Nephron progenitor cell (in vitro differentiated cells): ENCODE results near the gene CENPP.
"Not testable (repeated sequence)": the region's sequence is repeated elsewhere in the genome, so short reads cannot be mapped to it uniquely, and the experiment has no call there.

ENCODE experiments used
- DNase-seq: peaks from one replicate; pipeline ENCODE4 v3.0.0; 2021
- H3K27ac Mint-ChIP-seq: 2 replicates; pipeline ENCODE4 v1.8.0; 2021; ENCODE audit warnings: mild to moderate bottlenecking, moderate library complexity, mixed read lengths
- H3K27me3 Mint-ChIP-seq: 2 replicates; pipeline ENCODE4 v1.8.0; 2021; ENCODE audit warnings: mild to moderate bottlenecking, low read depth, mixed read lengths; ENCODE audit not compliant: poor library complexity
- H3K36me3 Mint-ChIP-seq: 2 replicates; pipeline ENCODE4 v1.8.0; 2021; ENCODE audit warnings: low read depth, mixed read lengths
- H3K4me1 Mint-ChIP-seq: 2 replicates; pipeline ENCODE4 v1.8.0; 2021; ENCODE audit warnings: mixed read lengths
- H3K4me3 Mint-ChIP-seq: 2 replicates; pipeline ENCODE4 v1.8.0; 2021; ENCODE audit warnings: mild to moderate bottlenecking, moderate library complexity, mixed read lengths
- H3K9me3 Mint-ChIP-seq: 2 replicates; pipeline ENCODE4 v1.8.0; 2021; ENCODE audit warnings: mild to moderate bottlenecking, moderate library complexity, mixed read lengths
- CTCF ChIP-seq: fragments of 200-600 bp; sonication (generic); IDR thresholded peaks from 2 replicates; pipeline ENCODE4 v1.5.0; 2021; ENCODE audit warnings: antibody characterized with exemption

CENPP gene

DNA sequence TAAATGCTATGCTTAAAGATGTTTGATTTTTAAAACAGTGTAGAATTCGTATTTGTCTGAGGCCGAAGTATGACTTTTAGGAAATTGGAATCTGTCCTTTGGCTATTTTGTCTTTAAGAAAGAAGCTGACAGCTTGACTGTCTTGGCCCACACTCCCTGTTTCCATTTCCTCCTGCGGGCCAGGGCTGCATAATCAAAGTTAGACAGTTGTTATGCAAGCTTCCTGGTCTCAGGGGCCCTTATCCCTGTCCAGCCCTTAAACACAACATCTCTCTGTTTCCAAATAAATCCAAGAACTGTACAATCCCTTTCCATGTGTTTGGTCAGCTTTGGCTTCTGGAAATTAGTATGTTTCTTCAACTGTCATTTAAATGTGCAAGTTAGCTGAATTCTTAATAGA, 264.6 kb downstream of the CENPP start:
- DNase-seq, result no peak
- Mint-ChIP-seq H3K27ac (no peak overlapping the region), H3K27me3 (peaks cover 9% of the 10 kb centered on the region), H3K4me1 (no peaks in the 10 kb centered on the region), H3K4me3 (no peak overlapping the region), H3K9me3 (peaks cover 15% of the 10 kb centered on the region), H3K36me3 (no peaks in the 10 kb centered on the region)
- no peak for TF ChIP-seq CTCF

GRCh38 chr9:92592537-92592936, 266.8 kb downstream of the CENPP start:
- TF ChIP-seq CTCF, result no peak
- Mint-ChIP-seq H3K36me3 (no peaks in the 10 kb centered on the region), H3K27ac (no peak overlapping the region), H3K27me3 (peaks cover 9% of the 10 kb centered on the region), H3K4me1 (no peaks in the 10 kb centered on the region), H3K4me3 (no peak overlapping the region), H3K9me3 (peaks cover under 1% of the 10 kb centered on the region)
- no peak for DNase-seq

DNA sequence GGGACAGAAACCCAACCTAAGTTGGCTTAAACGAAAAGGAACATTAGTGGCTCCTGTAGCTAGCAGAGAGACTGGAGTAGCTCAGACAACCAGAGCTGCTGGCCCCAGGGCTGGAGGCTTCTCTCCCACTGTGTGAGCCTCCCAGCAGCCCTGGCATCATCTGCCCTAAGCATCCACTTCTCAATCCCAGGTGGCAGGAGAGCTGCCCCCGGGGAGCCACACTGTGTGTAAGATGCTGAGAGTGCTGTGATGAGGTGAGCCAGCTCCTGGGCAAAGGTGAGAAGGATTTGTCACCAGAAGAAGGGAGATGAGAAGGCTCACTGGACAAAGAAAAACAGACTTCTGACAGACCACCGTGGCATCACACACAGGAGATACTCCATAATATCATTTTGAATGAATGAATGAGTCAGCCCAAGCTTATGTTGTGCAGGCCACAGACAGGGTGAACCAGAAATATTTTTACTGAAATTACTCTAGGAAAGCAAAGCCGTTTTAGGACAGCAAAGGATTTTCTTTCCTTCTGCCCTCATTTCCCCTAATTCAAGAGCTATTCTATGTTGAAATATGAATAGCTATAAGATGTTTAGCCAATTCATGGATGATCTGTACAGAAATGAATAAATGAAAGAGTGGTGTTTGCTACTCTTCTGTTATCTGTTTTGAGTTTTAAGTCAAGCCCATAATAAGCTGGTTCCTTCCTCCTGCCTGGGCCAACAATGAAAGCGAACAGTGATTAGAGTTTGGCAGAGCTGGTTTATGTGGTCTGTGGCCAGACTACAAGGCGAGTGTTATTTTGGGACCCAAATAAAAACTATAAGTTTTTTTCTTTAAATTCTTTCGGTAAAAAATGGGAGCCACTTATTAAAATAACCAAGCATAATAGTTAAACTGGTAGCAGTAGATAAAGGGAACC, 267.5 kb downstream of the CENPP start:
- peaks cover 4% of the 10 kb centered on the region for H3K4me1 Mint-ChIP-seq
- H3K27me3 Mint-ChIP-seq, result peaks cover 9% of the 10 kb centered on the region
- no peaks in the 10 kb centered on the region for H3K9me3 Mint-ChIP-seq
- no peak overlapping the region for H3K27ac Mint-ChIP-seq
- H3K36me3 Mint-ChIP-seq, result no peaks in the 10 kb centered on the region
- no peak for DNase-seq
- no peak for TF ChIP-seq CTCF
- no peak overlapping the region for H3K4me3 Mint-ChIP-seq

GRCh38 chr9:92595075-92595474, 269.3 kb downstream of the CENPP start:
- not testable (repeated sequence) for H3K36me3 Mint-ChIP-seq, H3K4me3 Mint-ChIP-seq, H3K27ac Mint-ChIP-seq, DNase-seq, H3K27me3 Mint-ChIP-seq, H3K9me3 Mint-ChIP-seq
- H3K4me1 Mint-ChIP-seq, result peaks cover 11% of the 10 kb centered on the region

GRCh38 chr9:92595930-92596329, 270.2 kb downstream of the CENPP start:
- no peaks in the 10 kb centered on the region for H3K36me3 Mint-ChIP-seq
- no peak for DNase-seq
- H3K27me3 Mint-ChIP-seq, result peaks cover 6% of the 10 kb centered on the region
- TF ChIP-seq CTCF, result no peak
- H3K9me3 Mint-ChIP-seq, result no peaks in the 10 kb centered on the region
- peaks cover 20% of the 10 kb centered on the region for H3K4me1 Mint-ChIP-seq
- H3K4me3 Mint-ChIP-seq, result no peak overlapping the region
- H3K27ac Mint-ChIP-seq, result no peak overlapping the region

DNA sequence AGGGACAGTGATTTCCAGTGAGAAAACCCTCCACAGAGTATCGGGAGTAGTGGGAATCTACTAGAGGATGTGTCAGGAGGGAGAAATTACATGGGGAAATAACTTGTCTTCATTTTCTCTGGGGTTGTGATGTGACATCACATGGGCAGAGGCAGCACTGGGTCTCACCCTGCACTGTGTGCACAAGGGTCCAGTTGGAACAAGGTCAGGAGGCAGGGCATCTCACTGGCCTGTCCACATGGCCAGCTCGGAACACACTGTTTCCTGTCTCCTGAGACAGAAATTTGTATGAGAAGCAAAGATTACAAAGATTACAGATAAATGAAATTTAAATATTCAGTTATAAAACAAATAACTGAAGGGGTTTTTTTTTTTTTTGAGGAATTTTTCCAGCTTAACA, 272.6 kb downstream of the CENPP start:
- Mint-ChIP-seq H3K27me3 (peaks cover 4% of the 10 kb centered on the region), H3K4me3 (no peak overlapping the region), H3K4me1 (peaks cover 30% of the 10 kb centered on the region), H3K27ac (no peak overlapping the region), H3K9me3 (peaks cover 4% of the 10 kb centered on the region), H3K36me3 (peaks cover 2% of the 10 kb centered on the region)
- no peak for DNase-seq
- no peak for TF ChIP-seq CTCF
